Activated CD4-positive, alpha-beta T cell treated with anti-CD3 and anti-CD28 coated beads for 36 hours (primary cell): Measurements from ENCODE around the gene CLEC4C. TPM values are rescaled to one million over a fixed set of nuclear protein-coding genes. Genes with fewer than 3 reads are reported as not detected.
"Not testable (repeated sequence)": the region's sequence is repeated elsewhere in the genome, so short reads cannot be mapped to it uniquely, and the experiment has no call there.

ENCODE experiments used
- ATAC-seq: fragments of 200-7000 bp; cut with Tn5 transposase; one replicate; pipeline ENCODE4 v1.10.0; 2021; ENCODE audit warnings: mild to moderate bottlenecking, moderate library complexity
- CTCF ChIA-PET: fragments of 350-600 bp; sonication (Branson Sonifier 250); formaldehyde crosslinking; loops from one replicate; lab custom pipeline; 2021; ENCODE audit warnings: antibody characterized with exemption; lab: Charles Lee
- POLR2A ChIA-PET: fragments of 350-600 bp; sonication (Branson Sonifier 250); formaldehyde crosslinking; loops from one replicate; lab custom pipeline; 2021; ENCODE audit warnings: antibody characterized with exemption, inconsistent platforms; lab: Charles Lee
- DNase-seq: peaks from one replicate; pipeline ENCODE4 v3.0.0-alpha.2; 2020
- H3K27ac Mint-ChIP-seq: one replicate; pipeline ENCODE4 v1.8.0; 2021; ENCODE audit warnings: mixed read lengths
- H3K27me3 Mint-ChIP-seq: one replicate; pipeline ENCODE4 v1.8.0; 2021; ENCODE audit warnings: mixed read lengths
- H3K36me3 Mint-ChIP-seq: one replicate; pipeline ENCODE4 v1.8.0; 2021; ENCODE audit warnings: low read depth, mixed read lengths
- H3K4me1 Mint-ChIP-seq: one replicate; pipeline ENCODE4 v1.8.0; 2021; ENCODE audit warnings: mixed read lengths
- H3K4me3 Mint-ChIP-seq: one replicate; pipeline ENCODE4 v1.8.0; 2021; ENCODE audit warnings: mild to moderate bottlenecking, moderate library complexity, mixed read lengths
- H3K9me3 Mint-ChIP-seq: one replicate; pipeline ENCODE4 v1.8.0; 2021; ENCODE audit warnings: low read depth, mixed read lengths
- intact Hi-C, 2 experiments: fragments of 100-400 bp; cut with DNase I in 1 of 2; cut with micrococcal nuclease in 1 of 2; formaldehyde crosslinking; loops; one replicate each; pipeline versions ENCODE4 v1.14.2 to v1.15.1; 2022 to 2024; cut with DNase I, micrococcal nuclease
- total RNA-seq, 2 experiments: library from RNA; stranded (reverse); gene quantifications; one replicate each; pipeline ENCODE4 v1.2.3, GENCODE V29; 2021

The CLEC4C gene
- total RNA-seq, 2 experiments from 2014 or later = not detected

DNA sequence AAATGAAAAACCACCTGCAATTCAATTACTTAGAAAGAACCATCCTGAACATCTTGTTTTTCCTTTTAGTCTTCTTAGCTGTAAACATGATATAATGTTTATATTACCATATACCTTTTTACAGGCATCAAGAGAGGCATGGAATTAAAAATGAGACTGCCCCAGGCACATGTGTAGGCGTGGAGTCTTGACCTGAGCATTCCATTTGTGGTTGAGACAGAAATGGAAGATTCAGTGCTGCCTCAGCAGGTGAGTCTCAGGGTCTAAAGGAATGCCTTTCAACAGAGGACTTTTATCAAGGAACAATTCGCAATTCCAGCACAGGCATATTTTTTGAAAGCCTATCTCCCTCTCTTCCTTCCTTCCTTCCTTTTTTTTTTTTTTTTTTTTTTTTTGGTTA lies 9.8 kb upstream of the CLEC4C start:
- H3K36me3 Mint-ChIP-seq = no peaks in the 10 kb centered on the region
- no peak overlapping the region for H3K27ac Mint-ChIP-seq
- no peaks in the 10 kb centered on the region for H3K4me1 Mint-ChIP-seq
- no peaks in the 10 kb centered on the region for H3K9me3 Mint-ChIP-seq
- H3K27me3 Mint-ChIP-seq = no peaks in the 10 kb centered on the region
- ChIA-PET CTCF (no interaction called here), POLR2A (no interaction called here)
- no peak overlapping the region for H3K4me3 Mint-ChIP-seq
- intact Hi-C loops = no loop called here
- ATAC-seq (no peak), DNase-seq (no peak)

DNA sequence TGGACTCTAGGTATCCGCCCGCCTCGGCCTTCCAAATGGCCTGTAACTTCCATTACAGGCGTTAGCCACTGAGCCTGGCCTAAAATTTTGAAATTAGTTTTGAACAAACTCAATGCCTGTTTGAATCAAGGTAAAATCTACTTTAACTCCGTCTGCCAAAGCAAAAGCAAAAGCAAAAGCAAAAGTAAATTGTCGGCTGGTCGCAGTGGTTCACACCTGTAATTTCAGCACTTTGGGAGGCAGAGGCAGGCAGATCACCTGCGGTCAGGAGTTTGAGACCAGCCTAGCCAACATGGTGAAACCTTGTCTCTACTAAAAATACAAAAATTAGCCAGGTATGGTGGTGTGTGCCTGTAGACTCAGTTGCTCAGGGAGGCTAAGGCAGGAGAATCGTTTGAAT lies 8.5 kb upstream of the CLEC4C start:
- H3K4me1 Mint-ChIP-seq, CTCF ChIA-PET, H3K4me3 Mint-ChIP-seq, H3K27me3 Mint-ChIP-seq, ATAC-seq, H3K36me3 Mint-ChIP-seq, POLR2A ChIA-PET, H3K9me3 Mint-ChIP-seq, H3K27ac Mint-ChIP-seq, intact Hi-C loops: not testable (repeated sequence)
- peak; percentile 8 for DNase-seq

DNA sequence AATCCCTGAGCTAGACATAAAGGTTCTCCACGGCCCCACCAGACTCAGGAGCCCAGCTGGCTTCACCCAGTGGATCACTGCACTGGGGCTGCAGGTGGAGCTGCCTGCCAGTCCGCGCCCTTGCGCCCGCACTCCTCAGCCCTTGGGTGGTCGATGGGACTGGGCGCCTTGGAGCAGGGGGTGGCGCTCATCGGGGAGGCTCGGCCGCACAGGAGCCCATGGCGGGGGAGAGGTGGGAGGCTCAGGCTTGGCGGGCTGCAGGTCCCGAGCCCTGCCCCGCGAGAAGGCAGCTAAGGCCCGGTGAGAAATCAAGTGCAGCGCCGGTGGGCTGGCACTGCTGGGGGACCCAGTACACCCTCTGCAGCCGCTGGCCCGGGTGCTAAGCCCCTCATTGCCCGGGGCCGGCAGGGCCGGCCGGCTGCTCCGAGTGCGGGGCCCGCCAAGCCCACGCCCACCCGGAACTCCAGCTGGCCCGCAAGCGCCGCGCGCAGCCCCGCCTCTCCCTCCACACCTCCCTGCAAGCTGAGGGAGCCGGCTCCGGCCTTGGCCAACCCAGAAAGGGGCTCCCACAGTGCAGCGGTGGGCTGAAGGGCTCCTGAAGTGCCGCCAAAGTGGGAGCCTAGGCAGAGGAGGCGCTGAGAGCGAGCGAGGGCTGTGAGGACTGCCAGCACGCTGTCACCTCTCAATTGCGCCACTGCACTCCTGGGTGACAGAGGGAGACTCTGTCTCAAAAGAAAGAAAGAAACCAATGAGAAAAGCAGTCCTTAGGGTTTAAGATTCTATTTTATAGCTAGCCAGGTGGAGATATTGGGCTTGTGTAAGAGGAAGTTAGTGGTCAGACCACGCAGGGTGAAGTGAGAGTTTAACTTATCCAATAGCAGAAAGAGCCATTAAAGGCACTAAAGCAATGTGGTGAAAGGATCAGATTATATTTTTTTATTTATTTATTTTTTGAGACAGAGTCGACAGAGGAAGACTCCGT lies 5.1 kb upstream of the CLEC4C start:
- H3K27ac Mint-ChIP-seq, H3K36me3 Mint-ChIP-seq, H3K4me3 Mint-ChIP-seq, H3K4me1 Mint-ChIP-seq, ATAC-seq, H3K27me3 Mint-ChIP-seq, H3K9me3 Mint-ChIP-seq, DNase-seq, intact Hi-C loops, POLR2A ChIA-PET: not testable (repeated sequence)
- CTCF ChIA-PET = interaction anchor here (1.0 kb wide), 1 partner anchor 7 kb away, joined by 3 read pairs; no protein-coding TSS in a partner anchor

GRCh38 chr12:7751394-7751793 lies 4.2 kb upstream of the CLEC4C start:
- no peaks in the 10 kb centered on the region for H3K4me1 Mint-ChIP-seq
- intact Hi-C loops = no loop called here
- ChIA-PET POLR2A (no interaction called here), CTCF (interaction anchor here (1.0 kb wide), 1 partner anchor 8 kb away, joined by 3 read pairs; no protein-coding TSS in a partner anchor)
- H3K27ac Mint-ChIP-seq = no peak overlapping the region
- ATAC-seq = no peak
- no peak overlapping the region for H3K4me3 Mint-ChIP-seq
- no peaks in the 10 kb centered on the region for H3K36me3 Mint-ChIP-seq
- no peaks in the 10 kb centered on the region for H3K9me3 Mint-ChIP-seq
- no peaks in the 10 kb centered on the region for H3K27me3 Mint-ChIP-seq
- no peak for DNase-seq

- no peaks in the 10 kb centered on the region for H3K4me1 Mint-ChIP-seq
- ChIA-PET POLR2A (interaction anchor here (0.6 kb wide), 1 partner anchor 22 kb away, joined by 4 read pairs; no protein-coding TSS in a partner anchor), CTCF (no interaction called here)
- intact Hi-C loops = no loop called here
- H3K9me3 Mint-ChIP-seq = no peaks in the 10 kb centered on the region
- no peak overlapping the region for H3K27ac Mint-ChIP-seq
- DNase-seq = no peak
- H3K27me3 Mint-ChIP-seq = no peaks in the 10 kb centered on the region
- no peak for ATAC-seq
- H3K36me3 Mint-ChIP-seq = no peaks in the 10 kb centered on the region
- no peak overlapping the region for H3K4me3 Mint-ChIP-seq
These were observed 3.2 kb upstream of the CLEC4C start for GRCh38 chr12:7750350-7750749.

DNA sequence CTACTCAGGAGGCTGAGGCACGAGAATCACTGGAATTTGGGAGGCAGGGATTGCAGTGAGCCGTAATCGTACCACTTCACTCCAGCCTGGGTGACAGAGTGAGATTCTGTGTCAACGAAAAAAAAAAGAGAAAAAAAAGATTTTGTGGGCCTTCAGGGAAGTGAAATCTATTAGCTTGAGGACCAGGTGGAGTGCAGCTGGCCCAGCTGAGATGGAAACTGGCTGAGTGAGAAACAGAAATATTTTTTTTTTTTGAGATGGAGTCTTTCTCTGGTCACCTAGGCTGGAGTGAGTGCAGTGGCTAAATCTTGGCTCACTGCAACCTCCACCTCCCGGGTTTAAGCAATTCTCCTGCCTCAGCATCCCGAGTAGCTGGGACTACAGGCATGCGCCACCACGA lies 2.3 kb upstream of the CLEC4C start:
- DNase-seq (no peak), ATAC-seq (no peak)
- H3K27me3 Mint-ChIP-seq = no peaks in the 10 kb centered on the region
- H3K27ac Mint-ChIP-seq = no peak overlapping the region
- no peaks in the 10 kb centered on the region for H3K36me3 Mint-ChIP-seq
- H3K9me3 Mint-ChIP-seq = no peaks in the 10 kb centered on the region
- H3K4me3 Mint-ChIP-seq = no peak overlapping the region
- POLR2A ChIA-PET = no interaction called here
- intact Hi-C loops = no loop called here
- no peaks in the 10 kb centered on the region for H3K4me1 Mint-ChIP-seq
- CTCF ChIA-PET = no interaction called here

DNA sequence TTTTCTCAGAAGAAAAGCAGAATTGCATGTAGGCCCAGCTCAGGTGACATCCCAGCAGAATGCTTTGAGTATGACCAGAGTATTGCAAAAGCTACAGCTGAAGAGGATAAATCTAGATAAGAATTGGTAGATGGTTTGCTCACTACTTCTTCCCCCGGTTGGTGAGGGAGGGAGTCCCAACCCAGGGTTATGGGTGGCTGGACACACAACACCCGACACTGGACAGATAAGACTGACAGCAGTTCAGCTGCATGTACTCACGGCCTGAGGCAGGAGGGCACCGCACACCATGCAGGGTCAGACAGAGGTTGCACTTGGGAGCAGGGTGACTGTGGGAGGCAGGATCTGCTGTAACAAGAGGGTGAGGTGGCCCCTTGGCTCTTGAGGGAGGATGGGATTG lies 1.7 kb upstream of the CLEC4C start:
- Mint-ChIP-seq H3K9me3 (no peaks in the 10 kb centered on the region), H3K36me3 (no peaks in the 10 kb centered on the region), H3K4me1 (no peaks in the 10 kb centered on the region), H3K27ac (no peak overlapping the region), H3K27me3 (no peaks in the 10 kb centered on the region), H3K4me3 (no peak overlapping the region)
- ChIA-PET CTCF (no interaction called here), POLR2A (no interaction called here)
- ATAC-seq = no peak
- DNase-seq = no peak
- intact Hi-C loops = no loop called here

- POLR2A ChIA-PET = no interaction called here
- CTCF ChIA-PET = no interaction called here
- no peak for DNase-seq
- H3K4me3 Mint-ChIP-seq = no peak overlapping the region
- intact Hi-C loops = no loop called here
- no peak overlapping the region for H3K27ac Mint-ChIP-seq
- no peaks in the 10 kb centered on the region for H3K4me1 Mint-ChIP-seq
- no peak for ATAC-seq
- no peaks in the 10 kb centered on the region for H3K36me3 Mint-ChIP-seq
- no peaks in the 10 kb centered on the region for H3K27me3 Mint-ChIP-seq
- no peaks in the 10 kb centered on the region for H3K9me3 Mint-ChIP-seq
These were observed 14.2 kb downstream of the CLEC4C start for GRCh38 chr12:7732993-7733392.

- ChIA-PET POLR2A (no interaction called here), CTCF (no interaction called here)
- Mint-ChIP-seq H3K27ac (no peak overlapping the region), H3K4me1 (no peaks in the 10 kb centered on the region), H3K4me3 (no peak overlapping the region), H3K36me3 (no peaks in the 10 kb centered on the region), H3K9me3 (no peaks in the 10 kb centered on the region), H3K27me3 (no peaks in the 10 kb centered on the region)
- intact Hi-C loops = no loop called here
- DNase-seq (no peak), ATAC-seq (no peak)
These were observed 15.7 kb downstream of the CLEC4C start for GRCh38 chr12:7731486-7731885.

DNA sequence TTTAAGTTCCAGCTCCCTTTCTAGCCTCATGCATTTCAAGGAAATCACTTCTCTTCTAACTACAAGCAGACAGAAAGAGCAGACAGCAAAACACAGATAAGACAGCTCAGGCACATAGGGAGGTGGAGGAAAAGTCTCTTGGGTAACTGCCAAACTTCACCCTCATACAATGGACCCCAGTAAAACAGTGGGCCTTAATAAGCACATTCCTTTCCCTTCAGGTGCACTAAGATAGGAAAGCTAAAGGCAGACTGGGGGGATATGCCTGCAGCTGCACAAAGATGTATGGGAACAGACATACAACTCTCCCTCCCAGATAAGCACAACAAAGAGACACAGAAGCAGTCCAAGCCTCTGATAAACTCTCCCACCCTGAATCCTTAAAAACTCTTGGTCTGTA lies 16.2 kb downstream of the CLEC4C start:
- H3K4me1 Mint-ChIP-seq = not testable (repeated sequence)
- CTCF ChIA-PET = interaction anchor here (0.7 kb wide), 1 partner anchor 426 kb away, joined by 3 read pairs; no protein-coding TSS in a partner anchor

GRCh38 chr12:7729746-7730145 lies 17.4 kb downstream of the CLEC4C start:
- no peak overlapping the region for H3K4me3 Mint-ChIP-seq
- H3K36me3 Mint-ChIP-seq = no peaks in the 10 kb centered on the region
- H3K4me1 Mint-ChIP-seq = no peaks in the 10 kb centered on the region
- no peaks in the 10 kb centered on the region for H3K9me3 Mint-ChIP-seq
- H3K27ac Mint-ChIP-seq = no peak overlapping the region
- POLR2A ChIA-PET = no interaction called here
- CTCF ChIA-PET = no interaction called here
- ATAC-seq (no peak), DNase-seq (no peak)
- intact Hi-C loops = no loop called here
- no peaks in the 10 kb centered on the region for H3K27me3 Mint-ChIP-seq

More for the DNA sequence above, 16.2 kb downstream of the CLEC4C start:
- ATAC-seq, H3K36me3 Mint-ChIP-seq, H3K27ac Mint-ChIP-seq, H3K9me3 Mint-ChIP-seq, H3K27me3 Mint-ChIP-seq, intact Hi-C loops, POLR2A ChIA-PET, H3K4me3 Mint-ChIP-seq, DNase-seq: not testable (repeated sequence)

GRCh38 chr12:7723926-7724325 lies 23.2 kb downstream of the CLEC4C start:
- ChIA-PET POLR2A (interaction anchor here (0.7 kb wide), 1 partner anchor 15 kb away, joined by 3 read pairs; no protein-coding TSS in a partner anchor), CTCF (interaction anchor here (0.8 to 1.0 kb wide), 2 partner anchors 19 to 53 kb away, joined by 3 read pairs; no protein-coding TSS in a partner anchor)

More at GRCh38 chr12:7723926-7724325, 23.2 kb downstream of the CLEC4C start:
- Mint-ChIP-seq H3K36me3 (no peaks in the 10 kb centered on the region), H3K27ac (no peak overlapping the region), H3K9me3 (no peaks in the 10 kb centered on the region), H3K4me3 (no peak overlapping the region), H3K27me3 (peaks cover 2% of the 10 kb centered on the region), H3K4me1 (no peaks in the 10 kb centered on the region)
- DNase-seq (no peak), ATAC-seq (no peak)
- intact Hi-C loops = no loop called here
